A549 (cell line): Measurements from ENCODE around the gene GBGT1.

Source experiments
- CEBPB ChIP-seq, 2 experiments: fragments of >200 bp in 1 of 2; sonication (Bioruptor Twin) in 1 of 2; formaldehyde crosslinking in 1 of 2; IDR thresholded peaks; 2 replicates each; pipeline ENCODE4 v1.6.1; 2012 to 2016
- CHD2 ChIP-seq: fragments of 150-350 bp; IDR thresholded peaks from 2 replicates; pipeline ENCODE4 v1.6.1; 2014; ENCODE audit warnings: low read length; ENCODE audit not compliant: partially characterized antibody
- CTCF ChIP-seq: fragments of >200 bp; sonication (Bioruptor Twin); formaldehyde crosslinking; IDR thresholded peaks from 3 replicates; pipeline ENCODE4 v1.5.1; 2016
- EP300 ChIP-seq, 2 experiments: fragments of >200 bp; sonication (Bioruptor Twin); formaldehyde crosslinking; IDR thresholded peaks; 2 replicates in 1 of 2; 3 replicates in 1 of 2; pipeline ENCODE4 v1.6.1; 2016 to 2017
- JUN ChIP-seq, 2 experiments: fragments of >200 bp; sonication (Bioruptor Twin); formaldehyde crosslinking; IDR thresholded peaks; 2 replicates in 1 of 2; 3 replicates in 1 of 2; pipeline ENCODE4 v1.6.1; 2016 to 2017
- MAFK ChIP-seq: fragments of 450-650 bp; IDR thresholded peaks from 2 replicates; pipeline ENCODE4 v1.6.1; 2014; ENCODE audit not compliant: partially characterized antibody
- MAX ChIP-seq: IDR thresholded peaks from 2 replicates; pipeline ENCODE4 v1.6.1; 2012
- PBX3 ChIP-seq: IDR thresholded peaks from 2 replicates; pipeline ENCODE4 v1.6.1; 2012
- POLR2A ChIP-seq: IDR thresholded peaks from 2 replicates; pipeline ENCODE4 v1.6.1; 2012; ENCODE audit warnings: mild to moderate bottlenecking, low read length
- RAD21 ChIP-seq, 2 experiments: fragments of >200 bp in 1 of 2; sonication (Bioruptor Twin) in 1 of 2; formaldehyde crosslinking in 1 of 2; IDR thresholded peaks in 1 of 2; conservative IDR thresholded peaks in 1 of 2; 2 replicates in 1 of 2; 3 replicates in 1 of 2; pipeline ENCODE4 v1.6.1; 2012 to 2018; ENCODE audit warnings: inconsistent platforms in 1 of 2
- RCOR1 ChIP-seq: fragments of 150-350 bp; IDR thresholded peaks from 2 replicates; pipeline ENCODE4 v1.6.1; 2014; ENCODE audit warnings: antibody characterized with exemption, low read length, low read depth
- REST ChIP-seq: fragments of 200-600 bp; sonication (generic); IDR thresholded peaks from 2 replicates; pipeline ENCODE4 v1.6.1; 2016; ENCODE audit warnings: antibody characterized with exemption, mild to moderate bottlenecking, moderate library complexity

- TF ChIP-seq RAD21 (conservative IDR thresholded peaks at IDR 0.05 in 1 of 2, IDR thresholded peaks at IDR 0.05 in 1 of 2), result no peak
- TF ChIP-seq PBX3, result no peak
- no peak for TF ChIP-seq REST
- no peak for TF ChIP-seq CTCF
- no peak for TF ChIP-seq EP300 (IDR thresholded peaks at IDR 0.05)
- no peak for TF ChIP-seq JUN (IDR thresholded peaks at IDR 0.05)
- no peak for TF ChIP-seq MAFK
- TF ChIP-seq RCOR1, result no peak
- TF ChIP-seq MAX, result no peak
- no peak for TF ChIP-seq POLR2A
- no peak for TF ChIP-seq CHD2
- TF ChIP-seq CEBPB (IDR thresholded peaks at IDR 0.05), result no peak
Observed at GRCh38 chr9:133122935-133123611, 40.6 kb downstream of the GBGT1 start.
